ENCODE results near the gene EFHC1. TPM values are rescaled to one million over a fixed set of nuclear protein-coding genes. Genes with fewer than 3 reads are reported as not detected.

The EFHC1 gene
- total and polyA plus RNA-seq, 2 of the 13 experiments (the other 11 are each of a cell fraction or from before 2014, with no cell fraction given), result 23.4 to 29.5 TPM

DNA sequence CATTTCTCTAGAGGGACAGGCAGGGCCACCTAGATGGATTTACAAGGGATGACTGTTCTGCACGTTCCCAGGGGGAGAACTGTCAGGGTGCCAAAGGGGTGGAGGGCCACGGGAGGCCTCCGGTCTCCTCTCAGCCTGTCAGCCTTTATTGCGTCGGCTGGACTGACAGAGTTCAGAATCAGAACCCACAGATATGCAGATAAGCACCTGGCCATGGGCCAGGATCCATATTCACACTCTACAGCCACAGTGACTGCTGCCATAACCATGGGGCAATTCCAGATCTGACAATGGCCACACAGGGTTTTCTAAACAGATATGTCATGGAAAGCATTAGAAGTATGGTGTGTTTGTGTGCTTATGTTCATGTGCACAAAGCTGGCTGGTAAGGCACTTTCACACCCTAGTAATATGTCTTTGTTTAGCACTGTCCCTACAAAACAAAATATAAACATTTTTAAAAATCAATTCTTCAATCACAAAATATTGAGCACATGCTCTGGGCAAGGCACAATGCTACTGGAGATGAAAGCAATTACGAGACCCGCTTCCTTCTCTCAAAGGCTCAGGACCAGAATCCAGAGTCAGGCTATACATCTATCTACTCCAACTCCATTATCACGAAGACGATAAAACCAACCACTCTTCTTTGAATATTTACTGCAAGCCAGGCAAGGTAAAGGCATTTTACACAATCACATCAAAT lies 127.7 kb downstream of the EFHC1 start (continued):
- TF ChIP-seq ZNF781 (CRISPR knock-in tag; IDR thresholded peaks at IDR 0.05; ENCODE audit: borderline replicate concordance, not compliant biosample characterization) (no peak), ZSCAN25 (CRISPR knock-in tag; IDR thresholded peaks at IDR 0.05) (no peak; the same call in 1 of the 2 replicates), SSRP1 (CRISPR knock-in tag; IDR thresholded peaks at IDR 0.05) (no peak), ZNF138 (CRISPR knock-in tag; IDR thresholded peaks at IDR 0.05; ENCODE audit: low read depth) (no peak), ZNF383 (CRISPR knock-in tag; IDR thresholded peaks at IDR 0.05; ENCODE audit: borderline replicate concordance) (no peak), PHF5A (CRISPR knock-in tag; IDR thresholded peaks at IDR 0.05; ENCODE audit: low read depth, unreplicated experiment) (no peak), TFAP4 (IDR thresholded peaks at IDR 0.05; ENCODE audit: borderline replicate concordance, low read depth) (peak; percentile 32; the same call in 1 of the 2 replicates), RXRB (CRISPR knock-in tag; IDR thresholded peaks at IDR 0.05; ENCODE audit: borderline replicate concordance) (peak; percentile 89), AKNA (CRISPR knock-in tag; IDR thresholded peaks at IDR 0.05; ENCODE audit: borderline replicate concordance) (no peak), ZNF598 (CRISPR knock-in tag; IDR thresholded peaks at IDR 0.05; ENCODE audit: borderline replicate concordance) (no peak), HOXA3 (CRISPR knock-in tag; IDR thresholded peaks at IDR 0.05) (peak; percentile 65; the same call in 1 of the 2 replicates), ZNF280D (CRISPR knock-in tag; IDR thresholded peaks at IDR 0.05) (no peak), ZNF232 (CRISPR knock-in tag; IDR thresholded peaks at IDR 0.05; ENCODE audit: borderline replicate concordance) (no peak)
- TF ChIP-seq, protein P1, sequence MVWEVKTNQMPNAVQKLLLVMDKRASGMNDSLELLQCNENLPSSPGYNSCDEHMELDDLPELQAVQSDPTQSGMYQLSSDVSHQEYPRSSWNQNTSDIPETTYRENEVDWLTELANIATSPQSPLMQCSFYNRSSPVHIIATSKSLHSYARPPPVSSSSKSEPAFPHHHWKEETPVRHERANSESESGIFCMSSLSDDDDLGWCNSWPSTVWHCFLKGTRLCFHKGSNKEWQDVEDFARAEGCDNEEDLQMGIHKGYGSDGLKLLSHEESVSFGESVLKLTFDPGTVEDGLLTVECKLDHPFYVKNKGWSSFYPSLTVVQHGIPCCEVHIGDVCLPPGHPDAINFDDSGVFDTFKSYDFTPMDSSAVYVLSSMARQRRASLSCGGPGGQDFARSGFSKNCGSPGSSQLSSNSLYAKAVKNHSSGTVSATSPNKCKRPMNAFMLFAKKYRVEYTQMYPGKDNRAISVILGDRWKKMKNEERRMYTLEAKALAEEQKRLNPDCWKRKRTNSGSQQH (CRISPR knock-in tag; IDR thresholded peaks at IDR 0.05; ENCODE audit: low read depth), result no peak
- TF ChIP-seq, protein P2, sequence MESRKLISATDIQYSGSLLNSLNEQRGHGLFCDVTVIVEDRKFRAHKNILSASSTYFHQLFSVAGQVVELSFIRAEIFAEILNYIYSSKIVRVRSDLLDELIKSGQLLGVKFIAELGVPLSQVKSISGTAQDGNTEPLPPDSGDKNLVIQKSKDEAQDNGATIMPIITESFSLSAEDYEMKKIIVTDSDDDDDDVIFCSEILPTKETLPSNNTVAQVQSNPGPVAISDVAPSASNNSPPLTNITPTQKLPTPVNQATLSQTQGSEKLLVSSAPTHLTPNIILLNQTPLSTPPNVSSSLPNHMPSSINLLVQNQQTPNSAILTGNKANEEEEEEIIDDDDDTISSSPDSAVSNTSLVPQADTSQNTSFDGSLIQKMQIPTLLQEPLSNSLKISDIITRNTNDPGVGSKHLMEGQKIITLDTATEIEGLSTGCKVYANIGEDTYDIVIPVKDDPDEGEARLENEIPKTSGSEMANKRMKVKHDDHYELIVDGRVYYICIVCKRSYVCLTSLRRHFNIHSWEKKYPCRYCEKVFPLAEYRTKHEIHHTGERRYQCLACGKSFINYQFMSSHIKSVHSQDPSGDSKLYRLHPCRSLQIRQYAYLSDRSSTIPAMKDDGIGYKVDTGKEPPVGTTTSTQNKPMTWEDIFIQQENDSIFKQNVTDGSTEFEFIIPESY (CRISPR knock-in tag; IDR thresholded peaks at IDR 0.05), result no peak
- TF ChIP-seq, protein P3, sequence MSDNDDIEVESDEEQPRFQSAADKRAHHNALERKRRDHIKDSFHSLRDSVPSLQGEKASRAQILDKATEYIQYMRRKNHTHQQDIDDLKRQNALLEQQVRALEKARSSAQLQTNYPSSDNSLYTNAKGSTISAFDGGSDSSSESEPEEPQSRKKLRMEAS (IDR thresholded peaks at IDR 0.05), result peak; percentile 64
